K562 (cell line): ENCODE measurements around the gene TTC38. TPM values are rescaled to one million over a fixed set of nuclear protein-coding genes. Genes with fewer than 3 reads are reported as not detected.

Experiments
- ASH1L ChIP-seq: fragments of 450-650 bp; IDR thresholded peaks from 2 replicates; pipeline ENCODE4 v1.6.1; 2018; ENCODE audit warnings: borderline replicate concordance, mild to moderate bottlenecking, low read depth; ENCODE audit not compliant: partially characterized antibody
- HDAC3 ChIP-seq: fragments of 450-650 bp; IDR thresholded peaks from 2 replicates; pipeline ENCODE4 v1.6.1; 2018; ENCODE audit warnings: borderline replicate concordance, mild to moderate bottlenecking, moderate library complexity; ENCODE audit not compliant: partially characterized antibody
- KDM2B ChIP-seq: fragments of 250-450 bp; sonication (Bioruptor Pico); IDR thresholded peaks from 2 replicates; pipeline ENCODE4 v1.8.0; 2021; ENCODE audit warnings: mild to moderate bottlenecking, moderate library complexity
- MTF1 ChIP-seq: fragments of 250-450 bp; sonication (Bioruptor Pico); IDR thresholded peaks from 2 replicates; pipeline ENCODE4 v1.9.0; 2021; ENCODE audit warnings: moderate library complexity, mild to moderate bottlenecking, inconsistent platforms, borderline replicate concordance
- NCOA6 ChIP-seq: fragments of 450-650 bp; IDR thresholded peaks from 2 replicates; pipeline ENCODE4 v1.6.1; 2017; ENCODE audit warnings: mild to moderate bottlenecking
- NR2C2 ChIP-seq, 2 experiments: fragments of 200-800 bp in 1 of 2; sonication (Bioruptor generic) in 1 of 2; sonication (generic) in 1 of 2; formaldehyde crosslinking in 1 of 2; IDR thresholded peaks; 2 replicates each; pipeline versions ENCODE4 v1.6.1 to v1.8.0; 2016 to 2022; ENCODE audit warnings: mild to moderate bottlenecking in 1 of 2, missing compliant biosample characterization in 1 of 2, missing genetic modification characterization in 1 of 2, missing genetic modification reagents in 1 of 2
- SMARCB1 ChIP-seq: IDR thresholded peaks from 2 replicates; pipeline ENCODE4 v1.6.1; 2011; ENCODE audit warnings: improper control_type of control experiment, low read depth; ENCODE audit not compliant: insufficient read length
- polyA plus RNA-seq, 8 experiments: library from polyadenylated mRNA; depleted of rRNA in 4 of 8; stranded (reverse) in 5 of 8; unstranded in 3 of 8; fragments of >200 nt; fragmentation: Nextera tagmentation in 2 of 8; fragmentation: Illumina TruSeq in 1 of 8; extraction: Ambion mirVana in 2 of 8; extraction: Trizol in 1 of 8; gene quantifications; 2 replicates each; pipeline versions ENCODE4 v1.2.1 to v1.2.3, GENCODE V29; 2011 to 2014; ENCODE audit warnings: inconsistent platforms in 1 of 8, missing spikeins in 1 of 8
- total RNA-seq, 7 experiments: library from RNA; depleted of rRNA in 6 of 7; stranded (reverse); fragments of >200 nt in 6 of 7; fragmentation: Illumina TruSeq in 2 of 7; extraction: Trizol in 2 of 7; gene quantifications; 2 replicates each; pipeline versions ENCODE4 v1.2.1 to v1.2.3, GENCODE V29; 2011 to 2021; ENCODE audit warnings: low replicate concordance in 1 of 7
- TF ChIP-seq, protein P1 (sequence below): fragments of 450-650 bp; formaldehyde crosslinking; IDR thresholded peaks from 2 replicates; pipeline ENCODE4 v1.4.0; 2020; ENCODE audit warnings: mild to moderate bottlenecking
- TF ChIP-seq, protein P2 (sequence below): fragments of 450-650 bp; IDR thresholded peaks from 2 replicates; pipeline ENCODE4 v1.6.1; 2017; ENCODE audit warnings: mild to moderate bottlenecking, moderate library complexity
- TF ChIP-seq, protein P3 (sequence below): IDR thresholded peaks from 2 replicates; pipeline ENCODE4 v1.6.1; 2011; ENCODE audit not compliant: insufficient read length; ENCODE audit errors: extremely low read depth

Gene TTC38
- total and polyA plus RNA-seq, 9 of the 15 experiments (the other 6 are each of a cell fraction or from before 2014, with no cell fraction given), result 0.84 to 28.4 (median 18.1) TPM

DNA sequence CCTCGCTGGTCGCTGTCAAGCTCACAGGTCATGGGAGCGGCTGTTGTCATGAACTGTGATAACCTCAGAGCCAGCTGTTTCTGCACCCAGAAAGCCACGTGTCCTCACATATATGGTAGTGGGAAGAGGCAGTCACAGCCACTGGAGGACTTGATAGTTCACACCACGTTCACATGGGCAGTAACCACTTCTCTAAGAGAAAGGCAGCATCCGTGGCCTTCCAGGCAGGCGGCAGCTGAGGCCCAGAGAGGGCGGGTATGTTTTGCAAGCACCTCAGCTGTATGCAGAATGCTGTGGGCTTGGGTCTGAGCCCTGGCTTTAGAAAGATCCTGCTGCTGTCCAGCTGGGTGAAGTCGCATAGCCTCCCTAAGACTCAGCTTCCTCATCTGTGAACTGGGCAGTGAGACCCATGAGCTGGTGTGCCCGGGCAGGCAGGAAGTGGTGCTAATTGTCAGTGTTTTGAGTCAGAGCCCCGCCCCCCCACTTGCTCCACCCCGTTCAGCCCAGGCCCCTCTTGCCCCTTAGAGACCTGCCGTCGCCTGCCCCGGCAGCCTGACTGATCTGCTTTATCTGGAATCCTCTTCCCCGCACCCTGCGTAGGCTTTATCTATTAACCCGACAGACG, 13.3 kb downstream of the TTC38 start (continued):
- TF ChIP-seq, protein P1, sequence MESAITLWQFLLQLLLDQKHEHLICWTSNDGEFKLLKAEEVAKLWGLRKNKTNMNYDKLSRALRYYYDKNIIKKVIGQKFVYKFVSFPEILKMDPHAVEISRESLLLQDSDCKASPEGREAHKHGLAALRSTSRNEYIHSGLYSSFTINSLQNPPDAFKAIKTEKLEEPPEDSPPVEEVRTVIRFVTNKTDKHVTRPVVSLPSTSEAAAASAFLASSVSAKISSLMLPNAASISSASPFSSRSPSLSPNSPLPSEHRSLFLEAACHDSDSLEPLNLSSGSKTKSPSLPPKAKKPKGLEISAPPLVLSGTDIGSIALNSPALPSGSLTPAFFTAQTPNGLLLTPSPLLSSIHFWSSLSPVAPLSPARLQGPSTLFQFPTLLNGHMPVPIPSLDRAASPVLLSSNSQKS (CRISPR knock-in tag), result no peak
- TF ChIP-seq NCOA6 (no peak), HDAC3 (no peak), MTF1 (CRISPR knock-in tag) (no peak), KDM2B (CRISPR knock-in tag) (no peak), SMARCB1 (no peak), ASH1L (no peak), NR2C2 (CRISPR knock-in tag; IDR thresholded peaks at IDR 0.05) (no peak), NR2C2 (tag; IDR thresholded peaks at IDR 0.05) (no peak)
- TF ChIP-seq, protein P2, sequence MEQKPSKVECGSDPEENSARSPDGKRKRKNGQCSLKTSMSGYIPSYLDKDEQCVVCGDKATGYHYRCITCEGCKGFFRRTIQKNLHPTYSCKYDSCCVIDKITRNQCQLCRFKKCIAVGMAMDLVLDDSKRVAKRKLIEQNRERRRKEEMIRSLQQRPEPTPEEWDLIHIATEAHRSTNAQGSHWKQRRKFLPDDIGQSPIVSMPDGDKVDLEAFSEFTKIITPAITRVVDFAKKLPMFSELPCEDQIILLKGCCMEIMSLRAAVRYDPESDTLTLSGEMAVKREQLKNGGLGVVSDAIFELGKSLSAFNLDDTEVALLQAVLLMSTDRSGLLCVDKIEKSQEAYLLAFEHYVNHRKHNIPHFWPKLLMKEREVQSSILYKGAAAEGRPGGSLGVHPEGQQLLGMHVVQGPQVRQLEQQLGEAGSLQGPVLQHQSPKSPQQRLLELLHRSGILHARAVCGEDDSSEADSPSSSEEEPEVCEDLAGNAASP, result no peak
- TF ChIP-seq, protein P3, sequence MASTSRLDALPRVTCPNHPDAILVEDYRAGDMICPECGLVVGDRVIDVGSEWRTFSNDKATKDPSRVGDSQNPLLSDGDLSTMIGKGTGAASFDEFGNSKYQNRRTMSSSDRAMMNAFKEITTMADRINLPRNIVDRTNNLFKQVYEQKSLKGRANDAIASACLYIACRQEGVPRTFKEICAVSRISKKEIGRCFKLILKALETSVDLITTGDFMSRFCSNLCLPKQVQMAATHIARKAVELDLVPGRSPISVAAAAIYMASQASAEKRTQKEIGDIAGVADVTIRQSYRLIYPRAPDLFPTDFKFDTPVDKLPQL, result no peak
- TF ChIP-seq, all 486 proteins: peak for 0
